H9 (cell line): ENCODE results near the gene STK10. TPM values are rescaled to one million over a fixed set of nuclear protein-coding genes. Genes with fewer than 3 reads are reported as not detected.

Source experiments
- DNase-seq: peaks from one replicate; pipeline ENCODE4 v3.0.0-alpha.2; 2017
- H2AFZ ChIP-seq: one replicate; pipeline ENCODE4 v1.6.1; 2013; ENCODE audit warnings: mild to moderate bottlenecking, low read length, control low read depth, moderate library complexity
- H2AK5ac ChIP-seq: 2 replicates; pipeline ENCODE4 v1.6.1; 2013; ENCODE audit warnings: low read length, control low read depth, mixed read lengths; ENCODE audit not compliant: insufficient read length
- H2BK120ac ChIP-seq: one replicate; pipeline ENCODE4 v1.6.1; 2013; ENCODE audit warnings: low read depth, mild to moderate bottlenecking, low read length, control low read depth, inconsistent platforms; ENCODE audit not compliant: poor library complexity, severe bottlenecking
- H2BK12ac ChIP-seq: 2 replicates; pipeline ENCODE4 v1.6.1; 2013; ENCODE audit warnings: low read length, control low read depth, mixed read lengths, low read depth; ENCODE audit not compliant: insufficient read length
- H2BK15ac ChIP-seq: 2 replicates; pipeline ENCODE4 v1.6.1; 2013; ENCODE audit warnings: low read depth, low read length, control low read depth
- H2BK20ac ChIP-seq: one replicate; pipeline ENCODE4 v1.6.1; 2013; ENCODE audit warnings: low read depth, mild to moderate bottlenecking, low read length, control low read depth, inconsistent platforms; ENCODE audit not compliant: poor library complexity, severe bottlenecking
- H2BK5ac ChIP-seq: 2 replicates; pipeline ENCODE4 v1.6.1; 2013; ENCODE audit warnings: low read length, control low read depth, mixed read lengths; ENCODE audit not compliant: insufficient read length
- H3K14ac ChIP-seq: 2 replicates; pipeline ENCODE4 v1.6.1; 2013; ENCODE audit warnings: low read length, control low read depth; ENCODE audit not compliant: insufficient read depth
- H3K18ac ChIP-seq: 2 replicates; pipeline ENCODE4 v1.6.1; 2013; ENCODE audit warnings: low read depth, mild to moderate bottlenecking, mixed read lengths, low read length, control low read depth; ENCODE audit not compliant: insufficient read length
- H3K23ac ChIP-seq: 2 replicates; pipeline ENCODE4 v1.6.1; 2013; ENCODE audit warnings: low read length, control low read depth, mixed read lengths, low read depth; ENCODE audit not compliant: insufficient read length
- H3K23me2 ChIP-seq: 2 replicates; pipeline ENCODE4 v1.6.1; 2013; ENCODE audit warnings: low read depth, mild to moderate bottlenecking, mixed read lengths, low read length, control low read depth; ENCODE audit not compliant: insufficient read length, poor library complexity, severe bottlenecking
- H3K27ac ChIP-seq: 2 replicates; pipeline ENCODE4 v1.5.1; 2013; ENCODE audit warnings: low read length, control low read depth, mixed read lengths, low read depth; ENCODE audit not compliant: insufficient read length
- H3K27me3 ChIP-seq: 2 replicates; pipeline ENCODE4 v1.6.1; 2013; ENCODE audit warnings: low read length, control low read depth, inconsistent platforms; ENCODE audit not compliant: insufficient read depth
- H3K4ac ChIP-seq: 2 replicates; pipeline ENCODE4 v1.6.1; 2013; ENCODE audit warnings: low read depth, mild to moderate bottlenecking, control low read depth, inconsistent platforms, low read length, moderate library complexity
- H3K4me1 ChIP-seq: 2 replicates; pipeline ENCODE4 v1.6.1; 2013; ENCODE audit warnings: low read length, control low read depth, inconsistent platforms; ENCODE audit not compliant: insufficient read depth
- H3K4me2 ChIP-seq: 2 replicates; pipeline ENCODE4 v1.6.1; 2013; ENCODE audit warnings: low read length, control low read depth, mixed read lengths; ENCODE audit not compliant: insufficient read length, insufficient read depth
- H3K56ac ChIP-seq: 2 replicates; pipeline ENCODE4 v1.6.1; 2013; ENCODE audit warnings: low read depth, mild to moderate bottlenecking, mixed read lengths, low read length, control low read depth; ENCODE audit not compliant: insufficient read length
- H3K79me1 ChIP-seq: 2 replicates; pipeline ENCODE4 v1.6.1; 2013; ENCODE audit warnings: low read depth, mild to moderate bottlenecking, moderate library complexity, low read length, control low read depth, inconsistent platforms; ENCODE audit not compliant: insufficient read depth, poor library complexity, severe bottlenecking
- H3K79me2 ChIP-seq: 2 replicates; pipeline ENCODE4 v1.6.1; 2013; ENCODE audit warnings: low read length, control low read depth, inconsistent platforms; ENCODE audit not compliant: insufficient read depth
- H3K9ac ChIP-seq: 2 replicates; pipeline ENCODE4 v1.6.1; 2013; ENCODE audit warnings: low read length, control low read depth, mixed read lengths; ENCODE audit not compliant: insufficient read length; ENCODE audit errors: extremely low read depth
- H3K9me3 ChIP-seq: one replicate; pipeline ENCODE4 v1.6.1; 2013; ENCODE audit warnings: low read depth, low read length, inconsistent platforms; ENCODE audit not compliant: control insufficient read depth
- H3T11ph ChIP-seq: one replicate; pipeline ENCODE4 v1.6.1; 2013; ENCODE audit warnings: mild to moderate bottlenecking, low read length, control low read depth, inconsistent platforms
- H4K20me1 ChIP-seq: one replicate; pipeline ENCODE4 v1.6.1; 2013; ENCODE audit not compliant: control insufficient read depth, insufficient read length, insufficient read depth
- H4K5ac ChIP-seq: 2 replicates; pipeline ENCODE4 v1.6.1; 2013; ENCODE audit warnings: low read depth, mild to moderate bottlenecking, mixed read lengths, low read length, control low read depth; ENCODE audit not compliant: insufficient read length
- H4K8ac ChIP-seq: replicated peaks from 2 replicates; pipeline ENCODE4 v1.6.1; 2013; ENCODE audit warnings: low read length, control low read depth, mixed read lengths, low read depth; ENCODE audit not compliant: insufficient read length
- H4K91ac ChIP-seq: 2 replicates; pipeline ENCODE4 v1.6.1; 2013; ENCODE audit warnings: low read depth, mild to moderate bottlenecking, moderate library complexity, mixed read lengths, low read length, control low read depth; ENCODE audit not compliant: insufficient read length
- H3K27ac Mint-ChIP-seq, 3 experiments: 2 replicates in 2 of 3; 3 replicates in 1 of 3; pipeline ENCODE4 v1.8.0; 2020 to 2021; ENCODE audit warnings: mixed read lengths in 3 of 3, mild to moderate bottlenecking in 1 of 3, moderate library complexity in 1 of 3
- H3K27me3 Mint-ChIP-seq: 2 replicates; pipeline ENCODE4 v1.8.0; 2021; ENCODE audit warnings: low read depth, mild to moderate bottlenecking, moderate library complexity, mixed read lengths
- H3K36me3 Mint-ChIP-seq, 3 experiments: 2 replicates in 2 of 3; 3 replicates in 1 of 3; pipeline ENCODE4 v1.8.0; 2020 to 2021; ENCODE audit warnings: low read depth in 3 of 3, mixed read lengths in 3 of 3; ENCODE audit not compliant: insufficient read depth in 1 of 3
- H3K4me1 Mint-ChIP-seq, 2 experiments: 2 replicates each; pipeline ENCODE4 v1.8.0; 2020; ENCODE audit warnings: mixed read lengths in 2 of 2
- H3K4me3 Mint-ChIP-seq, 2 experiments: 2 replicates in 1 of 2; 3 replicates in 1 of 2; pipeline ENCODE4 v1.8.0; 2020 to 2021; ENCODE audit warnings: mild to moderate bottlenecking in 2 of 2, mixed read lengths in 2 of 2, moderate library complexity in 1 of 2
- H3K9me3 Mint-ChIP-seq, 2 experiments: 2 replicates in 1 of 2; 3 replicates in 1 of 2; pipeline ENCODE4 v1.8.0; 2020; ENCODE audit warnings: mild to moderate bottlenecking in 2 of 2, mixed read lengths in 2 of 2, moderate library complexity in 1 of 2
- CTCF ChIP-seq: fragments of 200-600 bp; sonication (generic); conservative IDR thresholded peaks from 3 replicates; pipeline ENCODE4 v1.8.0; 2021; ENCODE audit warnings: antibody characterized with exemption, mild to moderate bottlenecking
- WGBS: extraction: QIAGEN DNeasy Blood & Tissue Kit; methylation state at CpG from one replicate; pipeline ENCODE4 v1.1.7; 2013; ENCODE audit warnings: missing lambda C conversion rate, low lambda C conversion rate, mixed read lengths; ENCODE audit not compliant: insufficient read length; ENCODE audit errors: extremely low coverage; 5-methylcytosine and 5-hydroxymethylcytosine counted together
- total RNA-seq: library from RNA; stranded (reverse); gene quantifications from 2 replicates; pipeline ENCODE4 v1.2.1, GENCODE V29; 2021

The STK10 gene
- total RNA-seq, 1 experiment from 2014 or later, result 14.6 TPM

- Histone ChIP-seq H4K8ac (no peak overlapping the region), H2BK15ac (no peak overlapping the region), H3K4ac (no peak overlapping the region), H4K5ac (no peak overlapping the region), H3K9me3 (no peaks in the 10 kb centered on the region), H3K27me3 (no peaks in the 10 kb centered on the region), H2BK5ac (no peak overlapping the region), H3K9ac (no peak overlapping the region), H3T11ph (no peak overlapping the region), H2BK120ac (no peak overlapping the region), H3K56ac (no peak overlapping the region), H4K91ac (no peak overlapping the region), H3K14ac (no peak overlapping the region), H4K20me1 (no peaks in the 10 kb centered on the region), H3K4me1 (no peaks in the 10 kb centered on the region), H3K79me1 (no peaks in the 10 kb centered on the region), H2BK12ac (no peak overlapping the region), H2AK5ac (no peak overlapping the region), H2AFZ (no peak overlapping the region), H3K18ac (no peak overlapping the region), H3K79me2 (no peaks in the 10 kb centered on the region), H3K23ac (no peak overlapping the region), H2BK20ac (no peak overlapping the region), H3K4me2 (no peak overlapping the region), H3K27ac (no peak overlapping the region), H3K23me2 (no peaks in the 10 kb centered on the region)
- no peak overlapping the region for H3K4me3 Mint-ChIP-seq
- H3K9me3 Mint-ChIP-seq, result no peaks in the 10 kb centered on the region
- peaks cover 0 to 2% (median 0%) of the 10 kb centered on the region in 3 experiments; a peak in 2 of 7 replicates for H3K36me3 Mint-ChIP-seq
- no CpG with 5 or more reads among the region's 3 CpGs for WGBS
- no peak for DNase-seq
- H3K4me1 Mint-ChIP-seq, result peaks cover 10 to 11% of the 10 kb centered on the region in 2 experiments
- TF ChIP-seq CTCF, result no peak
- H3K27ac Mint-ChIP-seq, result peak overlapping the region in 1 of 3 experiments; percentile 52; a peak in 1 of 7 replicates
- no peaks in the 10 kb centered on the region for H3K27me3 Mint-ChIP-seq
Observed at GRCh38 chr5:172149073-172149472, 39.0 kb downstream of the STK10 start.
